GM21381 (cell line): ENCODE measurements around the gene VAV1.
A peak's percentile ranks its signal among the peaks of the same experiment; 100 is the strongest.

Source experiments
- ATAC-seq: cut with Tn5 transposase; IDR thresholded peaks from one replicate; pipeline ENCODE4 v1.9.1; 2021; ENCODE audit warnings: mild to moderate bottlenecking, moderate library complexity; ENCODE audit not compliant: unreplicated experiment

The VAV1 gene, protein sequence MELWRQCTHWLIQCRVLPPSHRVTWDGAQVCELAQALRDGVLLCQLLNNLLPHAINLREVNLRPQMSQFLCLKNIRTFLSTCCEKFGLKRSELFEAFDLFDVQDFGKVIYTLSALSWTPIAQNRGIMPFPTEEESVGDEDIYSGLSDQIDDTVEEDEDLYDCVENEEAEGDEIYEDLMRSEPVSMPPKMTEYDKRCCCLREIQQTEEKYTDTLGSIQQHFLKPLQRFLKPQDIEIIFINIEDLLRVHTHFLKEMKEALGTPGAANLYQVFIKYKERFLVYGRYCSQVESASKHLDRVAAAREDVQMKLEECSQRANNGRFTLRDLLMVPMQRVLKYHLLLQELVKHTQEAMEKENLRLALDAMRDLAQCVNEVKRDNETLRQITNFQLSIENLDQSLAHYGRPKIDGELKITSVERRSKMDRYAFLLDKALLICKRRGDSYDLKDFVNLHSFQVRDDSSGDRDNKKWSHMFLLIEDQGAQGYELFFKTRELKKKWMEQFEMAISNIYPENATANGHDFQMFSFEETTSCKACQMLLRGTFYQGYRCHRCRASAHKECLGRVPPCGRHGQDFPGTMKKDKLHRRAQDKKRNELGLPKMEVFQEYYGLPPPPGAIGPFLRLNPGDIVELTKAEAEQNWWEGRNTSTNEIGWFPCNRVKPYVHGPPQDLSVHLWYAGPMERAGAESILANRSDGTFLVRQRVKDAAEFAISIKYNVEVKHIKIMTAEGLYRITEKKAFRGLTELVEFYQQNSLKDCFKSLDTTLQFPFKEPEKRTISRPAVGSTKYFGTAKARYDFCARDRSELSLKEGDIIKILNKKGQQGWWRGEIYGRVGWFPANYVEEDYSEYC

DNA sequence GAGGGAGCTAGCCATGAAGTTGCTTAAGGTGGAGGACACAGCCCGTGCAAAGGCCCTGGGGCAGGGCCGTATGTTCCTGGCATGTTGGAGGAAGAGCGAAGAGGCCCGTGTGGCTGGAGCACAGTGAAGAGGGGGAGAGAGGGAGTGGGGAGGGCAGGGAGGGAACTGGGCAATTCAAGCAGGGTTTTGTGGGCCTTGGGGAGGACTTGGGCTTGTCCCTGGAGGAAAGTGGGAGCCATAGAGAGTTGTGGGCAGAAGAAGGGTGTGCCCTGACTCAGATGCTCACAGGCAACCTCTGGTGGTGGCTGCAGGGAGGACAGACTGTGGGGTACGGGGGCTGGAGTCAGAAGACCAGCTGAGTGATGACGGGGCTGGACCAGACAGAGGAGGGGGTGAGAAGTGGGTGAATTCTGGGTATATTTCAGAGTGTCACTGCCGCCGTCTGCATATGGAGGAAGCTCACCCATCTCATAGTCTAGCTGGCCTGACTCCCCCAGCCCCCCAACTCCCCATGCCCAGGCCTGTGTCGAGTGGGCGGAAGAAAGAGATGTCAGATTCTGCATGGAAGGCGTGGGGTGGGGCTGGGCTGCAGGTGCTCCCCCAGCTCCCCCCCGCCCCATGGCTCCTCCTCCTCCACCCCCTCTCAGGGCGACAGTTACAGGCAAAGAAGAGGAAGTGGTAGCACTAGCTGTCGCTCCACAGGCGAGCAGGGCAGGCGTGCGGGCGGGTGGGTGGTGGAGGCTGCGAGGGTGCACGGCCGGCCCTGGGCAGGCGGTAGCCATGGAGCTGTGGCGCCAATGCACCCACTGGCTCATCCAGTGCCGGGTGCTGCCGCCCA lies at the start of gene VAV1:
TSS of gene VAV1 (plus strand) at position 681 of the 838 bp plus-strand sequence. CDS start at position 781, 100 bp downstream.
- peak; percentile 38 for ATAC-seq

DNA sequence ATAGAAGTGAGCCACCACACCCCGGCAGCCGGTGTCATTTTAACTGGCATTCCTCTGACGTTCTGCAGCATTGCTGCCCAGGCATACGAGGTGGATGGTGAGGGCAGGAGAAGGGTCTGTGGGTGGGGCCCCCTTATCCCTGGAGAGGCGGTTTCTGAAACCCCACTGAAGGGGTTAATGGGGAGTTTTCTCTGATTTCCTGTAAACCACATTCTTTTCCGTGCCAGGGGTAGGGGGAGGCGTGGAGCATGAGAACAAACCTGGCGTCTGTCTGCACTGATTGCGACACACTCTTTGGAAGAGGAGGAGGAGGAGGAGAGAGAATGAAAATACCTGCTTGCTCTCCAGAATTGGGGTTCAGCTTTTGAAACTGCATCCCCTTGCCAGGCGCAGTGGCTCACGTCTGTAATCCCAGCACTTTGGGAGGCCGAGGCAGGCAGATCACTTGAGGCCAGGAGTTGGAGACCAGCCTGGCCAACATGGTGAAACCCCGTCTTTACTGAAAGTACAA lies 49.3 kb upstream of the VAV1 start:
- no peak for ATAC-seq

DNA sequence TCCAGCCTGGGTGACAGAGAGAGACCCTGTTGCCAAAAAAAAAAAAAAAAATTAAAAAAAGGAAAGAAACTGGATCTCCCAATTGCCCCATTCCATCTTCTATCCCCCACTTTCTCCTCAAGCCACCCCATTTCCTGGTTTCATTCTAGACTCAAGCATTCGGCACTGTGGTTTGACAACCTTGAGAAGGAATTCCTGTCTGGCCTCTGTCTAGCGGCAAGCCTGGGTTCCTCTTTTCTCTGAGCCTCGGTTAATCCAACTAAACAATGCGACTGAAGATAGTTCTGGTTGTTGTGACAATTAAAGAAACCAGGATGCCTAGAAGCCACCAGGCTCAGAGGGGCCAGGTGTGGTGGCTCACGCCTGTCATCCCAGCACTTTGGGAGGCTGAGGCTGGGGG lies 48.8 kb upstream of the VAV1 start:
- ATAC-seq, result no peak

DNA sequence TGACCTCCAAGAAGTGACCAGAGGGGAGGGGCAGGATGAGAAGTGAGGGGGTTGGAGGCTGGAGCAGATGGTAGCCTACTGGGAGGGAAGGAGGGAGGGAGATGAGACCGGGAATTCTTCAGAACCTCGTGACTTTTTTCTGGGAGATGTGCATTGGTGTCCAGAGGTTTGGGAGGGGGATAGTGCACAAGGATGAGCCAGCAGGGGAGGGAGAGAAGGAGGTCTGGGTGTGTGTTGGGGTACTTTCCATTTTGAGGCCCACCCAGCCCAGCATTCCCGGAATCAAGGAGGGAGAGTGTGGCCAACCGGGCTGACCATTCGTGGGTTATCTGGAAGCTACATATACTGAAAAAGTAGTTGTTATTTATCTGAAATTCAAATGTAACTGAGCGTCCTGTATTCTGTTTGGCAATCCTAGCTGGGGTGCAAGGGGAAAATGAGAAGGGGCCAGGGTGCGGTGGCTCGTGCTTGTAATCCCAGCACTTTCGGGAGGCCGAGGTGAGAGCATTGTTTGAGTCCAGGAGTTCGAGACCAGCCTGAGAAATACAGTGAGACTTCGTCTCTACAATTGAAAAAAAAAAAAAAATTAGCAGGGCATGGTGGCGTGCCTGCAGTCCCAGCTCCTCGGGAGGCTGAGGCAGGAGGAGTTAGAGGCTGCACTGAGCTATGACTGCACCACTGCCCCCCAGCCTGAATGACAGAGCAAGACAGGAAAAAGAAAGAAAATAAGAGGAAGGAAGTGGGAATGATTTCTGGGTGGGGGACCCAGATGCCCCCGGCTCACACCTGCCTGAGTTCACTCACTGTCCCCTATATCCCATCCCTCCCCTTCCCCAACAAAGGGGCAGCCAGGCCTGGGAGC lies 47.6 kb upstream of the VAV1 start:
- no peak for ATAC-seq

DNA sequence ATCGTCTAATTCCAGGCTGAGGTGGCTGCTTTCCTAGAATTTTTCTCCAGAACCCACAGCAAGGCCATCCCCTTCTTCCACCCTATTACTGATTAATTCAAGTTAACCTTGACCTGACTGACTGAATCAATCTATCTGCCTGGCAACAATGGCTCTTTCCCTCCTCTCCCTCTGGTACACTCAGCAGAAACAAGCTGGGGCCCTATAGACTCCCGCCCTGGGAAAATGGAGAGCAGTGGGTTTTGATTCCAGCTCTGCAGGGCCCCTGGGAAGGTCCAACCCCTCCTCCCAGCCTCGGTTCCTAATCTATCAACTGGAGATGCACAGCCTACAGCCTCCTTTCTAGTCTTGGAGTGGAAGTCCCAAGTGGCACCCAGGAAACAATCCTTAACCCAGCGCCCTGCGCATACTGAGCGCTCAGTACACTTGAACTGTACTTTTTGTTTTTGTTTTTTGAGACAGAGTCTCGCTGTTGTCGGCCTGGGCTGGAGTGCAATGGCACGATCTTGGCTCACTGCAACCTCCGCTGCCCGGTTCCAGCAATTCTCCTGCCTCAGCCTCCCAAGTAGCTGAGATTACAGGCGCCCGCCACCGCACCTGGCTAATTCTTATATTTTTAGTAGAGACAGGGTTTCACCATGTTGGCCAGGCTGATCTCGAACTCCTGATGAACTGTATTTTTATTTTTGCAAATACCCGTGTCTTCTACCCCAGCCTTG lies 46.8 kb upstream of the VAV1 start:
- ATAC-seq, result no peak

DNA sequence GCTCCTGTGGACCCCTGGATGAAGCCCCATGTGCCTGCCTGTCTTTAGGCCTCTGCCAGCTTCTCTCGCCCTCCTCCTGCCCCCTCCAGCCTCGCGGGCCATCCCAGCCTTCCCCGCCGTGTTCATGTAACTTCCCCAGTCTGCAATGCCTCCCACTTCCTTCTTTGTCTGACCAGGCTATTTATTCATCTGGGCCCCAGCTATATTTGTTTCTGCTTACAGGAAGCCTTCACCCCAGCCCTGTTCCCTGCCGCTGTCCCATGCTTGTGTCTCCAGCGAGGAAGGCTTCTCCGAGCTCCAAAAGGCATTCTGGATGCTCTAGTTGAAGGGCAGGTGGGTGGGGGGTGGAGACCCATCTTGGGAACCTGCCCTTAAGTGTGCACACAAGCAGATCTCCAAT lies 44.2 kb upstream of the VAV1 start:
- ATAC-seq, result no peak

DNA sequence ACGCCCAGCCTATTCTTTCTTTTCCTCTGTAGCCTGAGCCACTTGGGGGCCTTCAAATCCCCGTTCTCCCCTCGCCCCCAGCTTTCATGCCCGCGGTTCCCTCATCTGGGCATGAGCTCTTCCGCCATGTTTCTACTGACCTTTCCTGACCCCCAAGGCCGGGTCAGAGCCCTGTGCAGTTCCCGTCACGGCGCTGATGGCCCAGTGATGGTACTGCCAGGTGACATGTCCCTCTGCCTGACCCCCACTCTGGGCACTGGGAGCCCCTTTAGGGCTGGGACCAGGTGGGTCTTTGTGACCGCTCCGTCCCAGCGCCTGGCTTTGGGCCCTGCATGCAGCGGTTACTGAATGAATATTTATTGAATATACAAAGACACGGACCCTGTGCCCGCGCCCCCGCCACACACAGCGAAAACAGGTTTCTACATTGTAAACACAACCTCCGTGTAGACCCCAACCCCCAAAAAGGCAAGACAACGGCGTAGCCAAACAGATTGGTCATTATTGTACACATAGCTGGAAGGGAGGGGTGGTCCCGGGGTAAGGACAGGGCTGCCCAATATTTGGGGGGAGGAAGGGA lies 42.8 kb upstream of the VAV1 start:
- no peak for ATAC-seq

DNA sequence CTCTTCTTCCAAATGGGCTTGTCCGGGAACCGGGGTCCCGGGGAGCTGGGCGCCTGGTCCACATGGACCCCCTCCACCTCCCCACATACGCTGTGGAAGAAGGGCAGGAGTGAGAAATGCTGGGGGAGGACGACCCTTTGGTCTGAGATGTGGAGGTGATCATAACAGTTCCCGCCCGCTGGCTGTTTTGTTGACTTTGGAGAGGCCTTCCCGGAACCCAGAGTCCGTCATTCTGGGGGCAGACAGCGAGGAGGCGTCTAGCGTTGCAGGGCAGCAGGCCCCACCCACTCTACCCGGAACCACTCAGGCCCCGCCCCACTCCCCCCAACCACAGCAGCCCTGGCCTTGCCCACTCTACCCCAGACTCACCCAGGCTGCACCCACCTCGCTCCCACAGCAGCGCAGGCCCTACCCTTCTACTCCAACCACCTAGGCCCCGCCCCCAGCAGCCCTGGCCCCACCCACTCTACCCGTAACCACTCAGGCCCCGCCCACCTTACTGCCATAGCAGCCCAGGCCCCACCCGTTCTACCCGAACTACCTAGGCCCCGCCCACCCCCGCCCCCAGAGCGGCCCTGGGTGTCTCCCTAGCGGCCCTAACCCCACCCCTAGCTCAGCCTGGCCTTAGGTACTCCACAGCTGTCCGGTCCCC lies 42.2 kb upstream of the VAV1 start:
- ATAC-seq, result no peak

DNA sequence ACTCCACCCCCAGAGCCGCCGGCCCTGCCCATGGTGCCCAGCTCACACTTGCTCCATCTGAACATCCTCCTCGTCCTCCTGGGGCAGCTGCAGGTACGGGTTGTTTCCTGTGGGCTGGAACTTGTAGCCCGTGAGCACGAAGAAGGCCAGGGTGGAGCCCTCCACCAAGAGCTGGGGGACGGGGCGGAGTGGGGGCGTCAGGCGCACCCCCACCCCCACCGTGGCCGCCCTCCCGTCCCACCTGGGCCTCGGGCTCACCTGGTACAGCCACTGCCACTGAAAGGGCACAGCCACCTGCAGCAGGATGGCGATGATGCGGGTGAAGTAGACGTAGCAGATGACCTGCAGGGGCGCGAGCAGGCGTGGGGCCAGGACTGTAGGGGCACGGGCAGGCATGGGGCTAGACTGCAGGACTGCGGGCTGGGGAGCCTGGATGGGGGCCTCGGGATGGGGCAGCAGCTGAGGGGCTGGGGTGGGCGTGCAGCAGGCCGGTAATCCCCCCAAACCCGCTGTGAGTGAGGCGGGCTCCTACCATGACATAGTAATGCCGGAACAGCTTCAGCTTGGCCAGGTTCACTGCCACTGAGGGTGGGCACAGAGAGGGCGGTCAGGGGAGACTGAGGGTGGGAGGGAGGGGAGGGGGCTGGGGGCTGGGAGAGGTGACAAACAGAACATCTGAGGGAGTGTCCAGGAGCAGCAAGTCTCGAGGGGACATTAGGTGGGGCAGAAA lies 41.4 kb upstream of the VAV1 start:
- ATAC-seq, result no peak

DNA sequence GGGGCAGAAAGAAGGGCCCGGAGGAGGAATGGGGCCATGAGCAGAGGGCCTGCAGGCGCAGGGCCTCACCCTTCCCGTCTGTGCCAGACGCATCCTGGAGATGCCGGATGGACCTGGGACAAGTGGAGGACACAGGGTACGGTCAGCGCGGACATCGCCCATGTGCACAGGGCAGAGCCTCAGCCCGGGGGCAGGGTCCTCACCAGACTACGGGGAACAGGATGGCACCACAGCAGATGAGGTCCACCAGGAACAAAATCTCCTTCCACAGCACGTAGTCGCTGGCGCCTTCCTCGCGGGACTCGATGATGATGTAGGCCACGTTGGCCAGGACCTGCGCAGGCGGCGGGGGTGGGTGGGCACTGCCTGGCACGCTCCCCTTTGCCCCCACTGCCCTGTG lies 40.7 kb upstream of the VAV1 start:
- ATAC-seq, result no peak

DNA sequence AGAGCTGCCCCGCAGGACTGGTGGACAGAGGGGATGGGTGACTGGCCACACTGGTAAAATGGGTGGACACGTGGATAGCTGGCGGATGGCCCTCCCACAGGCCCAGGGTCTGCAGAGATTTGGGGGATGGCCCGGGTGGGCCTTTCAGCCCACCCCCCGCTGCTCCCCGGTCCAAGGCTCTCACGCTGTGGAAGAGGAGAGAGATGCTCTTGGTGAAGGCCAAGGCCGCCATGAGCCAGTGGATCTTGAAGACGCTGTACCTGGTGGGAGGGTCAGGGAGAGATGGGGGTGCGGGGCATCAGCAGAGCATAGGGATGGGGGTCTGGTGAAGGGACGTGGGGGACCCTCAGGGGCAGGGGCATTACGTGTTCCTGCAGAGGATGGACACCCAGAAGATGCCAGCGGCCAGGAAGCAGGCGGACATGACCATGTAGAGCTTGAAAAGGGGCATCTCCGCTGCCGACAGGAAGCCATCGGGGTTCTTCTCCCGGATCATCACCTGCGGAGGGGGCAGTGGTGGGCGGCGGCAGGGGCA lies 39.6 kb upstream of the VAV1 start:
- ATAC-seq, result no peak

DNA sequence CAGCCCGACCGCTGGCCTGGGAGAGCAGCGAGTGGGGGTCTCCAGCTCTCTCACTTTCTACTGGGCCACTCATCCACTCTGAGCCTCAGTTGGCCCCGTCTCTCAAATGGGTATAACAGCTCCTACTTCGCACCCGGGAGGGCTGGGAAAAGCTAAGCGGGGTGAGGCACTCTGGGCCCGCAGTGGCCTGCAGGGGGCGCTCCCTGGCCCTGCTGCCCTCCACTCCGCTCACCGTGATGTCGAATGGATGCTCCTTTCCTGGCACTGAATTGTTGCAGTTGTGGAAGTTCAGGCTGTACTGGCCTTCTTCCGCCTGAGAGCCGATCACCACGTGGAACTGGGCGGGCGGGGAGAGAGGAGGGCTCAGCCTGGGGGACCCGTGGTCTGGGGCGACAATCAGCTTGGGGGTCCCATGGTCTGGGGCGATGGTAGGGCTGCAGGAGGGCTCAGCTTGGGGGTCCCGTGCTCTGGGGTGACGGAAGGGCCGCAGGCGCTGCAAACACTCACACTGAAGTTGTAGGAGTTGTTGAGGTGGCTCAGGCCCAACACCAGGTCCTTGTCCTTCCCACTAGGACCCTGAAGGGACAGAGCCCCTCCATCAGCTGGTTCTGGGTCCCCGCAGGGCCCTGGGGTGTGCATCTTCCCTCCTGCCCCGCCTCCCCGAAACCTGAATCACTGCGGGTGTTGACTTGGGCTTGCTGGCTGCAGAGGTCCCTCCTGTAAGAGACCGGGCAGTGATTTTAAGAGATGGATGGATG lies 39.0 kb upstream of the VAV1 start:
- ATAC-seq, result no peak

DNA sequence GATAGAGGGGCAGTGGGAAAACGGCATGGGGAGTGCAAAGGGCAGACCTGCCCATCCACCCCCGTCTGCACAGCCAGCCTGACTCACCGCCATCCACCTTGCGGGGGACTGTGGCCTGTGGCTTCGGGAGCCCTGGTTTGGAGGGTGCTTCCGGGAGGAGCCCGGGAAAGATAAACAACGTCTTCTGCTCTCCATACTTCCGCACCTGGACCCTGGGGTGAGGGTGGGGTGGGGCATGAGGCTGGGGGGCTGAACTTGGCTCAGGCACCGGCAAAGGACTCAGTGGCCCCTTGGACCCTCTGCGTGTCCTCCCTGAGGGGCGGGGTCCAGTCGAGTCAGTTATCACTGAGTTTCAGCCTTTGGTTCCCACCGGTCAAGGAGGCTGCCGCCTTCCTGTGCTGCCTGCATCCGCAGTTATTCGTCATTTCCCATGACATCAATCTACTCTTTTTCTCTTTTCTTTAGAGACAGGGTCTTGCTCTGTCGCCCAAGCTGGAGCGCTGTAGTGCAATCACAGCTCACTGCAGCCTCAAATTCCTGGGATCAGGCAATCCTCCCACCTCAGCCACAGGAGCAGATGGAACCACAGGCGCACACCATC lies 38.3 kb upstream of the VAV1 start:
- ATAC-seq, result no peak

DNA sequence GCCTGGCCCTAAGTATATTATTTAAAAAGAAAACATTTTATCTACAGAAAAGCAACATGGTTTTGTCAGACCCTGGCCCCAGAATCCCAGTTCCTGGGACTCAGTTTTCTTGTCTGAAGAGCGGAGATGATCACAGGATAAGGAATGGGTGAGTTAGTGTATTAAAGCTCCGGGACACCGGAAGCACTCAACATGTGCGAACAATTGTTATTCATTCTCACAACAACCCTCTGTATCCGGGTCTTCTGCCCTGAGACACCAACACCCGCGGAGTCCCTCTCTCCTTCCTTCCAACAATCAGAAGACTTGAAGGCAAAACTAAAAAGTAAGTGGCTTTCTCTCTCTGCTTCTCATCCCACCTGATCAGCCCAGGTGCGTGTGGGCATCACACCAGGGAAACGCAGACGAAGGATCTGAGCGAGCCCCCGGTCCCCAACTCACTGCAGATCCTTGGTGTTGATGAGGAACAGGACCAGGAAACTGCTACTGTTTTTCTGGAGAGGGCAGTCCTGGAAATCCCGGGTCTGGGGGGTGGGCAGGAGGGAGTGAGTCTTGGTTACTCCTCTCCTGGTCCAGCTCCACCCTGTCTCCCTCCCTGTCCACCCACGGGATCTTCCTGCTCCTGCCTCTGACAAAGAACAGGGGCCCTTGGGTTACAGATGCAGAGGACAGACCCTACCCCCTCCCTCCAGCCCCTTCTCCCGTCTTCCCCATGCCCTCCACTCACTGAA lies 37.2 kb upstream of the VAV1 start:
- ATAC-seq, result no peak

DNA sequence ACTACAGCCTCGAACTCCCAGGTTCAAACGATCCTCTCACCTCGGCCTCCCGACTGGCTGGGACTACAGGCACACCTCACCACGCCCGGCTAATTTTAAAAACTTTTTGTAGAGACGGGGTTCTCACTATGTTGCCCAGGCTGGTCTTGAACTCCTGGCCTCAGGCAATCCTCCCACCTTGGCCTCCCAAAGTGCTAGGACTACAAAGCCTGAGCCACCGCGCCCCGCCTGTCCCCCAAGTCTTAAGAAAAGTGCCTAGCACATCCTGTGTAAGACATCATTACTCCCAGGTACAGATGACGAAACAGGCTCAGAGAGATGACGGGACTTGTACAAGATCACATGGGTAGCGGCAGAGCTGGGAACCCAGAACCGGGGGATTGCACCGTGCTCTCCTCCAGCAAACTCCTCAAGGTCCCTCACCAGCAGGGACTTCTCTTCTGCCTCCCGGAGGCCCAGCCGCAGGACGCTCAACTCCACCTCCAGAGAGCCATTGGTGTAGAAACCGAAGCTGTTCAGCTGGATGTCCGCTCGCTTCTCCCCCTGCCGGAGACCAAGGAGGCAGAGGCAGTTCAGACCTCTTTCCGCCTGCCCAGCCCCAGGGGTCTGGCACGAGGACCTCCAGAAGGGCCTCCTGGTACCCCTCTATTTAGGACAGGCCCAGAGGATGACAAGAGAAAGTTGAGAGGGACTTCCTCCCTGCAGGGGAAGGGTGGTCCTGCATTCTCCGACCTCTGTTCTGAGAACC lies 36.2 kb upstream of the VAV1 start:
- ATAC-seq, result no peak
